H1 (cell line): ENCODE data around the gene ARMC5. TPM values are rescaled to one million over a fixed set of nuclear protein-coding genes. Genes with fewer than 3 reads are reported as not detected.

ENCODE experiments used
- BACH1 ChIP-seq: IDR thresholded peaks from 2 replicates; pipeline ENCODE4 v1.6.1; 2012; ENCODE audit warnings: low read length, improper control_type of control experiment
- CTBP2 ChIP-seq: IDR thresholded peaks from 2 replicates; pipeline ENCODE4 v1.7.0; 2011; ENCODE audit warnings: borderline replicate concordance, mild to moderate bottlenecking, moderate library complexity, mixed read lengths, low read length; ENCODE audit not compliant: insufficient read depth, insufficient read length
- CTCF ChIP-seq, 3 experiments: IDR thresholded peaks; 1 replicate in 2 of 3; 2 replicates in 1 of 3; pipeline versions ENCODE4 v1.5.1 to v1.6.1; 2011; ENCODE audit warnings: low read length in 3 of 3, mild to moderate bottlenecking in 3 of 3, inconsistent platforms in 2 of 3, low read depth in 1 of 3, moderate library complexity in 1 of 3; ENCODE audit not compliant: insufficient read depth in 1 of 3; ENCODE audit errors: control extremely low read depth in 1 of 3
- GABPA ChIP-seq: IDR thresholded peaks from 2 replicates; pipeline ENCODE4 v1.6.1; 2011; ENCODE audit warnings: mild to moderate bottlenecking, low read length, moderate library complexity, borderline replicate concordance; ENCODE audit not compliant: insufficient read depth
- HDAC6 ChIP-seq: IDR thresholded peaks from one replicate; pipeline ENCODE4 v1.7.1; 2012; ENCODE audit warnings: low read depth, mild to moderate bottlenecking, inconsistent platforms, low read length, moderate library complexity
- JUN ChIP-seq: IDR thresholded peaks from 2 replicates; pipeline ENCODE4 v1.6.1; 2011; ENCODE audit warnings: low read depth, mild to moderate bottlenecking, improper control_type of control experiment, low read length
- MAFK ChIP-seq: IDR thresholded peaks from 2 replicates; pipeline ENCODE4 v1.6.1; 2012; ENCODE audit warnings: low read depth, mild to moderate bottlenecking, improper control_type of control experiment, low read length
- RAD21 ChIP-seq, 2 experiments: IDR thresholded peaks in 1 of 2; conservative IDR thresholded peaks in 1 of 2; 2 replicates each; pipeline ENCODE4 v1.6.1; 2011; ENCODE audit warnings: low read depth in 2 of 2, low read length in 2 of 2, improper control_type of control experiment in 1 of 2, inconsistent platforms in 1 of 2, mild to moderate bottlenecking in 1 of 2, moderate library complexity in 1 of 2
- RBBP5 ChIP-seq: IDR thresholded peaks from 2 replicates; pipeline ENCODE4 v1.7.1; 2012; ENCODE audit warnings: low read depth, mild to moderate bottlenecking, inconsistent platforms, low read length, moderate library complexity, borderline replicate concordance
- SIX5 ChIP-seq: IDR thresholded peaks from 2 replicates; pipeline ENCODE4 v1.6.1; 2011; ENCODE audit warnings: mild to moderate bottlenecking, low read depth, low read length
- SP4 ChIP-seq: IDR thresholded peaks from 2 replicates; pipeline ENCODE4 v1.6.1; 2012; ENCODE audit warnings: low read length, inconsistent platforms
- TCF12 ChIP-seq: IDR thresholded peaks from 2 replicates; pipeline ENCODE4 v1.6.1; 2011; ENCODE audit warnings: low read depth, mild to moderate bottlenecking, low read length
- polyA plus RNA-seq, 7 experiments: library from polyadenylated mRNA; depleted of rRNA in 3 of 7; stranded (reverse) in 5 of 7; unstranded in 2 of 7; fragments of >200 nt in 5 of 7; fragments of 200-250 nt in 2 of 7; gene quantifications; 1 replicate in 5 of 7; 2 replicates in 1 of 7; 4 replicates in 1 of 7; pipeline versions ENCODE4 v1.2.1 to v1.2.3, GENCODE V29; 2011 to 2013; ENCODE audit warnings: missing spikeins in 2 of 7, mixed read lengths in 2 of 7
- total RNA-seq: library from RNA; stranded (reverse); fragmentation: NEBNext Ultra II Directional; extraction: Animal tissue kit (Norgen Biotek cat#: 25700); gene quantifications from 2 replicates; pipeline ENCODE4 v1.2.1, GENCODE V29; 2021
- TF ChIP-seq, protein P1 (sequence below): IDR thresholded peaks from 2 replicates; pipeline ENCODE4 v1.6.1; 2012; ENCODE audit warnings: low read length, inconsistent platforms

The ARMC5 gene
- total and polyA plus RNA-seq, 2 of the 8 experiments (the other 6 are each of a cell fraction or from before 2014, with no cell fraction given): 7.8 to 8.7 TPM

- TF ChIP-seq GABPA (no peak), BACH1 (no peak), HDAC6 (no peak), TCF12 (no peak), CTCF (IDR thresholded peaks at IDR 0.05; ENCODE audit: control extremely low read depth in 1 of 3, insufficient read depth in 1 of 3, low read depth in 1 of 3, low read length in 3 of 3) (no peak), RBBP5 (no peak; the same call in 1 of the 2 replicates), MAFK (peak; percentile 8; the same call in 1 of the 2 replicates), RAD21 (IDR thresholded peaks at IDR 0.05 in 1 of 2, conservative IDR thresholded peaks at IDR 0.05 in 1 of 2; ENCODE audit: low read depth in 2 of 2, low read length in 2 of 2) (no peak), CTBP2 (no peak), JUN (no peak), SIX5 (no peak), SP4 (no peak)
- TF ChIP-seq, protein P1, sequence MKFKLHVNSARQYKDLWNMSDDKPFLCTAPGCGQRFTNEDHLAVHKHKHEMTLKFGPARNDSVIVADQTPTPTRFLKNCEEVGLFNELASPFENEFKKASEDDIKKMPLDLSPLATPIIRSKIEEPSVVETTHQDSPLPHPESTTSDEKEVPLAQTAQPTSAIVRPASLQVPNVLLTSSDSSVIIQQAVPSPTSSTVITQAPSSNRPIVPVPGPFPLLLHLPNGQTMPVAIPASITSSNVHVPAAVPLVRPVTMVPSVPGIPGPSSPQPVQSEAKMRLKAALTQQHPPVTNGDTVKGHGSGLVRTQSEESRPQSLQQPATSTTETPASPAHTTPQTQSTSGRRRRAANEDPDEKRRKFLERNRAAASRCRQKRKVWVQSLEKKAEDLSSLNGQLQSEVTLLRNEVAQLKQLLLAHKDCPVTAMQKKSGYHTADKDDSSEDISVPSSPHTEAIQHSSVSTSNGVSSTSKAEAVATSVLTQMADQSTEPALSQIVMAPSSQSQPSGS: no peak
Measured at GRCh38 chr16:31476303-31477219, 17.3 kb downstream of the ARMC5 start (continued).
